NCI-H1694 (cell line): ENCODE measurements around the gene DHRS7C.
A peak's percentile ranks its signal among the peaks of the same experiment; 100 is the strongest.

Experiments used
- DNase-seq: peaks from one replicate; lab custom pipeline; 2025; lab: John Stamatoyannopoulos, UW

The DHRS7C gene

DNA sequence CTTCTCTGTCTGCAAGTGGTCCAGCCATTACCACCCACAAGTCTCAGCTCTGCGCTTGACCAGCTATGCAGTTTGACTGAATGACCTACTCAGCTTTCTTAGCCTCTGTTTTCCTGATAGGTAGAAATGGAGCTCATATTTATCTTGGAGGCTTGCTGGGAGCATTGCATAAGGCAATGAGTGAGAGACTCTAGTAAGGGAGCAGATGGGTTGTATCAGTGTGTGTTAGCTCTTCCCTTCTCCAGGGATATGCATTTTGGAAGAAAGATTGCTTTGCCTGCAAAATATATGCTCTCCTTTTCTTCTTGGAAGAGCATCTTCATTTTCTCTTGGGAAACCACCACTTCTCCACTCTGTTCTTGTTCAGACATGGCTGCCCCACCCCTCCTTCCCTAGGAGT lies 26.1 kb downstream of the DHRS7C start:
- no peak for DNase-seq

DNA sequence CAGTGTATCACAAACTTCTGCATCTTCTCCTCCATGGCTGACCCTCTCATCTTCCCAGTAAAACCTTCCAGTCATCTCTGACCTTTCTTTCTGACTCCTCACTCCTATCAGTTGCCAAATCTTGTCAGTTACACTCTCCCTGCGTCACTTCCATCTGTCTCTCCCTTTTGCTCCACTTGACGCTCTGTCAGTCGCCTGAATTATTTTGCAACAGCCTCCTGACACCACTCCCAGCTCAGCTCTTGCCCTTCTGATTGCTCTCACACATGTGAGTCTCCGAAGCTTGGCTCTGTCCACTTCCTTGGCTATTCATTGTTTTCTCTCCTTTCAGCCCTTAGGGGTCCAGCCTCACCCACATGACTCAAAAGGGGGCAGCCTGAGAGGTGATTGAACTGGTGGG lies 27.7 kb downstream of the DHRS7C start:
- DNase-seq: no peak

DNA sequence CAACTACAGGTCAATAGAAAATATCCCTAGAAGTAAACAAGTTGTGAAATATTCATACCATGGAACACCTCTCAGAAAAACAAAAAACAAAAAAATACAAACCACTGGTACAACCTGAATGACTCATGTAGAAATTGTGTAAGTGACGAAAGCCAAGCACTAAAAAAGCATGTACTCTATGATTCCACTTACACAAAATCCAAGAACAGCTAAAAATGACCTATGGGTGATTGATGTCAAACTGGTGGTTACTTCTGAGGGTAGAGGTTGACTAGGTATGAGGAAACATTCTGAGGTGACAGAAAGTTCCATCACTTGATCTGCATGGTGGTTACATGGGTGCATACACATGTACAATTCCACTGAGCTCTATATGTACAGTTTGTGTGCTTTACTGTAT lies 31.1 kb downstream of the DHRS7C start:
- no peak for DNase-seq

DNA sequence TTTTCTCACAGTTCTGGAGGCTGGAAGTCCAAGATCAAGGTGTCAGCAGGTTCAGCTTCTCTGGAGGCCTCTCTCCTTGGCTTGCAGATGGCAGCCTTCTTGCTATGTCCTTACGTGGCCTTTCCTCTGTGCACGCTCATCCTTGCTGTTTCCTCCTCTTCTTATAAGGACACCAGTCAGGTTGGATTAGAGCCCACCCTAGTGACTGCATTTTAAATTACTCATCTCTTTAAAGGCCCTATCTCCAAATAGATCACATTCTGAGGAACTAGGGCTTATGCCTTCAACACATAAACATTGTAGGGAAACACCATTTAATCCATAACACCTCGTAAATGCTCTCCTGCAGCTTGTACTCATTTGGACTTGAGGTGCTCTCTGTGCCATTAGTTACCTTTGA lies 36.3 kb downstream of the DHRS7C start:
- DNase-seq: no peak

DNA sequence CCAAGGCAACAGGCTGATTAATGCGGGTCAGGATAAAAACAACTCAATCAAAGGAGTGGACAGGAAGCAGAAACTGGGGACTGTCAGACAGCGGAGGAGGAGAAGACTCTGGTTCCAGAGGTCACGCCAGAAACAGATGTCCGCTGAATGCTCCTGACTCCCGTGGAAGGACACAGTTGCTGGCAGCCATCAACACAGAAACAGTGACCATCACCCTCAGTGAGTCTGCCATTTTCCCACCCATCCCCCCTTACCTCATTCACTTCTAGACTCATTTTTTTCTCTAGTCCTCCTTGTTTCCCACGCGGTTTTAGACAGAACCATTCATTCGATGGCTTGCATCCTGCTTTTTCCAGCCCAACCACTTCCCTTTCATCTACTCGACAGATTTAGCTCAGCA lies 40.9 kb downstream of the DHRS7C start:
- no peak for DNase-seq

DNA sequence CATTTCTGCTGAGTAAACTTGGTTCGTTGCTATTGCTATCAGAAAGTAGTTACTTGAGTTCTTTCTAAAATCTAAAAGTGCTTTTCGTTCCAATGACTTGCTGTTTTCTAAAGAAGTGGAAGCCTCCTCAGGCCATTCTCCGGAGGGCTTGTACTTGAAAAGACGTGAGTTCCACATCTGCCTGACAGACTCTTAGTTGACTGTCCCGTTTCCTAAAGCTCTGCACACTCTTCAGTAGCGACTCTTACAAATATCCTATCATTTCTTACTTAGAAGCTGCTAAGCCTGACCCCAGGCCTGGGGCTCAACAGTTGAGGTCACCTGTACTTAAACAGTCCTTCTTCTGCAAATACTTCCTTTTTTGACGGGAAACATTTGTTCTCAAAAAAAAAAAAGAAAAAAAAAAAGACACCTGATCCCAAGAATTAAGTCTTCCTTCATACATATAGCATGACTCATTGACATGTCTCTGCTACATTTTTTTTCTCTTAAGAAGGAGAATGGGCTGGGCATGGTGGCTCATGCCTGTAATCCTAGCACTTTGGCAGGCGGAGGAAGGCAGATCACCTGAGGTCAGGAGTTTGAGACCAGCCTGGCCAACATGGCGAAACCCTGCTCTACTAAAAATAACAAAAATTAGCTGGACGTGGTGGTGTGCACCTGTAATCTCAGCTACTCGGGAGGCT lies 61.5 kb downstream of the DHRS7C start:
- DNase-seq: no peak

DNA sequence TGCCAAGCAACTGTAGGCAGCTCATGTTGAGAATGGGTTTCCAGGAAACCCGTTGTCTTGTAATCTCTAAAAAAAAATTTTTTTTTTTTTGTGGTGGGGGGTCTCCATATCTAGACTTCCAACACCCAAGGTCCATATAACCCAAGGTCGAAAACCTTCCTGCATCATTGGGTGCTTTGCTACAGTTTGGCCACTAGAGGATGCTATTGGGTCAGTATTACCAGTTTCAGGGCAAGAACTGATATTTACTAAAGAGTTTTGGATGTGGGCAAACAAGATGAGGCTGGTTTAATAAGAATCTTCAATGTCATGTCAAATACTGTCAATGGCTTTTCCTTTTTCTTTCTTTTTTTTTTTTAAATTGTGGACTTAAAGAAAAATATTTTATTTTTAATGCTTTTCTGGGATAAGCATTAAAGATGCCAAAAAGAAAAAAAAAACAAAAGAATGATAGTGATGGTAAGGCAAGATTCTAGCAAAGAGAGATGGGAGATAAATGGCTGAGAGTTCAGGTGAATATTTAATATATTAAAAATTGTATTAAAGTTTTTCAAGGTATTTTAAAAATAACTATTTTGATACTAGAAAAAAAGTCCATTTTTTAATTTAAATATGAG lies 62.2 kb downstream of the DHRS7C start:
- DNase-seq: peak; percentile 39

DNA sequence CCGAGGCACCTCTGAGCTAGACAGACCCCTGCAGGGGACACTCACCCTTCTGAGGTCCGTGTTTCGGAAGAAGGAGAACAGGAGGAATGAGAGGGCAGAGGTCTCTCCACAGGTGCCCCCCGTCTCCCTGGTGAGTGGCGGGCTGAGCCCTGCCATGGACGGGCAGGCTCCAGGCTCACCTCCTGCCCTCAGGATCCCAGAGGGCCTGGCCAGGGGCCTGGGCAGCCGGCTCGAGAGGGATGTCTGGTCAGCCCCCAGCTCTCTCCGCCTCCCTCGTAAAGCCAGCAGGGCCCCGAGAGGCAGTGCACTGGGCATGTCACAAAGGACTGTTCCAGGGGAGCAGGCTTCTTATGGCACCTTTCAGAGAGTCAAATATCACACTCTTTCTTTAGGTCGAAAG lies 62.8 kb downstream of the DHRS7C start:
- DNase-seq: no peak

DNA sequence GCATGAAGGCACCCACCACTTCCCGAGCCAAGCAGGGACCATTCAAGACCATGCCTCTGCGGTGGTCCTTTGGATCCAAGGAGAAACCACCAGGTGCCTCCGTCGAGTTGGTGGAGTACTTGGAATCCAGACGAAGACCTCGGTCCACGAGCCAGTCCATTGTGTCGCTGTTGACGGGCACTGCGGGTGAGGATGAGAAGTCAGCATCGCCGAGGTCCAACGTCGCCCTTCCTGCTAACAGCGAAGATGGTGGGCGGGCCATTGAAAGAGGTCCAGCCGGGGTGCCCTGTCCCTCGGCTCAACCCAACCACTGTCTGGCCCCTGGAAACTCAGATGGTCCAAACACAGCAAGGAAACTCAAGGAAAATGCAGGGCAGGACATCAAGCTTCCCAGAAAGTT lies 63.4 kb downstream of the DHRS7C start:
- no peak for DNase-seq

DNA sequence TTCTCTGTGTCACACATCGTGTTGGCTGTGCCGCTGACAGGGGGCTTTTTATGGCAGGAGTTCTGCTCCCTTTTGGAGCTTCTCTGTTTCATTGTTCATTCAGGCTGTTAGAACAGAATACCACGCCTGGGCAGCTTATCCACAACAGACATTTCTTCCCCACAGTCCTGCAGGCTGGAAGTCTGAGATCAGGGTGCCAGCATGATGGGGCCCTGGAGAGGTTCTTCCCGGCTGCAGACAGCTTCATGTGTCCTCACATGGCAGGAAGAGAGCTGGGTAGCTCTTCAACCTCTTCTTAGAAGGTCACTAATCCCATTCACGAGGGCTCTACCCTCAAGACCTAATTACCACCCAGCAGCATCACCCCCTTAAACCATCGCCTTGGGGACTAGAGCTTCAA lies 65.1 kb downstream of the DHRS7C start:
- DNase-seq: no peak

DNA sequence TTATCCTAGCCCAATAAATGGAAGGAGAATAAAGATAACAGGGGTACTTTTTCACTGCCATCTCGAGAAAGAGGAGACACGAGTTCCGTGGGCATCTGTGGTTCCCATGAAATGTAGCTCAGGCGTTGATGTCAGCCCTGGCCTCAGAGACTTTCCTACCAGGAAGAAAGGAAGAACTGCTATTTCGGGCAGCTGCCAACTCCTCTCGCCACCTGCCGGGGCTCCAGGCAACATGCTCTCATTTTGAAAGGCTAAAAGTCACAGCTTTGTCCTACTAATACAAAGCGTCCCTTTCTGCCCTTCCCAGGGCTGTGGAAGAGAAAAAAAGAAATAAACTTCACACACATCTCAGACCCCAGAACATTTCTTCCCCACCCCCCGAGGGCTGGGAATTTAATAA lies 65.8 kb downstream of the DHRS7C start:
- DNase-seq: no peak
